Omental fat pad (tissue), 4 donors: Measurements from ENCODE around the gene ABI1. TPM values are rescaled to one million over a fixed set of nuclear protein-coding genes. Genes with fewer than 3 reads are reported as not detected.

Experiments
- ATAC-seq: fragments of 150-250 bp; one replicate; pipeline ENCODE4 v1.9.1; 2016; ENCODE audit warnings: mild to moderate bottlenecking, moderate library complexity; ENCODE audit not compliant: low FRiP score
- DNase-seq: peaks from one replicate; pipeline ENCODE4 v3.0.0-alpha.2; 2019; ENCODE audit warnings: low spot score
- total RNA-seq, 4 donors: library from RNA; depleted of rRNA; stranded (reverse); fragments of >200 nt; gene quantifications; one replicate each; pipeline ENCODE4 v1.1.0, GENCODE V29; 2016
- TF ChIP-seq, protein P1 (sequence below), 3 donors: fragments of 450-650 bp; IDR thresholded peaks; one replicate each; pipeline ENCODE4 v1.5.1; 2016 to 2017; ENCODE audit warnings: antibody characterized with exemption in 3 of 3, mild to moderate bottlenecking in 3 of 3, moderate library complexity in 2 of 3

ABI1 gene
- total RNA-seq, 4 donors from 2014 or later, result 35.4 to 51.1 (median 39.8) TPM

DNA sequence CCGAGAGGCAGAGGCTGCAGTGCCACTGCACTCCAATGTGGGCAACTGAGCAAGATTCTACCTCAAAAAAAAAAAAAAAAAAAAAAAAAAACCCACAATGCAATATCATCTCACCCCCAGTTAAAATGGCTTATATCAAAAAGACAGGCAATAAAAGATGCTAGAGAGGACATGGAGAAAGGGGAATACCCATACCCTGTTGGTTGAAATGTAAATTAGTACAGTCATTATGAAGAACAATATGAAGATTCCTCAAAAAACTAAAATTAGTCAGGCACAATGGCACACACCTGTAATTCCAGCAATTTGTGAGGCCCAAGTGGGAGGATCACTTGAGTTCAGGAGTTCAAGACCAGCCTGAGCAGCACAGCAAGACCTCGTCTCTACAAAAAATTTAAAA, 25.7 kb downstream of the ABI1 start:
- DNase-seq, result no peak
- no peak for ATAC-seq
- TF ChIP-seq, protein P1, sequence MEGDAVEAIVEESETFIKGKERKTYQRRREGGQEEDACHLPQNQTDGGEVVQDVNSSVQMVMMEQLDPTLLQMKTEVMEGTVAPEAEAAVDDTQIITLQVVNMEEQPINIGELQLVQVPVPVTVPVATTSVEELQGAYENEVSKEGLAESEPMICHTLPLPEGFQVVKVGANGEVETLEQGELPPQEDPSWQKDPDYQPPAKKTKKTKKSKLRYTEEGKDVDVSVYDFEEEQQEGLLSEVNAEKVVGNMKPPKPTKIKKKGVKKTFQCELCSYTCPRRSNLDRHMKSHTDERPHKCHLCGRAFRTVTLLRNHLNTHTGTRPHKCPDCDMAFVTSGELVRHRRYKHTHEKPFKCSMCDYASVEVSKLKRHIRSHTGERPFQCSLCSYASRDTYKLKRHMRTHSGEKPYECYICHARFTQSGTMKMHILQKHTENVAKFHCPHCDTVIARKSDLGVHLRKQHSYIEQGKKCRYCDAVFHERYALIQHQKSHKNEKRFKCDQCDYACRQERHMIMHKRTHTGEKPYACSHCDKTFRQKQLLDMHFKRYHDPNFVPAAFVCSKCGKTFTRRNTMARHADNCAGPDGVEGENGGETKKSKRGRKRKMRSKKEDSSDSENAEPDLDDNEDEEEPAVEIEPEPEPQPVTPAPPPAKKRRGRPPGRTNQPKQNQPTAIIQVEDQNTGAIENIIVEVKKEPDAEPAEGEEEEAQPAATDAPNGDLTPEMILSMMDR (IDR thresholded peaks at IDR 0.05), result no peak

DNA sequence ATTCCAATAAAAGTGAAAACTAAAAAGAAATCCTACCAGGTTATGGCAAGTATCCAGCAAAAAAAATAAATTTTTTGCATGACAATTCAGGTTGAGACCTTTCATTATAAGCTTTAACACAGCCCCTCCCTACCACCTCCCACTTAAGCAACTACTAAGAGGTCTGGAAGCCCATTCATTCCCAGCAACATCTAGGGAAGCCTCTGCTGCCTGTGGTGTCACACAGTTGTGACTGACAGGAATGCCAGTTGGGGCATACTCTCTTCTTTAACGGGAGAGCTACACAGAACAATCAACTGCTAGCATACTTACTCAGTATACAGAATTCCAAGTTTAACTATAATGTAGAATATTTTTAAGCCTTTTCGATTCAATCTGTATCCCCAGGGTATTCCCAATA, 27.8 kb downstream of the ABI1 start:
- TF ChIP-seq, protein P1 (IDR thresholded peaks at IDR 0.05), result no peak
- no peak for DNase-seq
- no peak for ATAC-seq

DNA sequence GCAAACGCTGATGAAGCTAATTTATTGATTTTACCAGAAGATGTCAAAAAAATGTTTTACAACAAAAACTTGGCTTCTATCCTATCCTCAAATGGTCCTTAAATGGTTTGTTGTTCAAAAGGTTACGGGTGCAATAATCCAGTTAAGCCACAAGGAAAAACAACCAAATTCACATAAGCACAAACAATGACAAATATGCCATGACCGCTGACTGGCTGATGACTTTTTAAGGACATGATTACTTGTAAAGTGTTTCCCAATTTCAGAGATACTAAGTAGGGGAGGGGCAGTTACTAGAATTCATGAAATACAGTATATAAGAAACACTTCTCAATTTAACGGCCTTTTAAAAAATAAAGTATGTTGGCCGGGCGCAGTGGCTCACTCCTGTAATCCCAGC, 28.8 kb downstream of the ABI1 start:
- ATAC-seq, result no peak
- DNase-seq, result no peak
- TF ChIP-seq, protein P1 (IDR thresholded peaks at IDR 0.05), result no peak

DNA sequence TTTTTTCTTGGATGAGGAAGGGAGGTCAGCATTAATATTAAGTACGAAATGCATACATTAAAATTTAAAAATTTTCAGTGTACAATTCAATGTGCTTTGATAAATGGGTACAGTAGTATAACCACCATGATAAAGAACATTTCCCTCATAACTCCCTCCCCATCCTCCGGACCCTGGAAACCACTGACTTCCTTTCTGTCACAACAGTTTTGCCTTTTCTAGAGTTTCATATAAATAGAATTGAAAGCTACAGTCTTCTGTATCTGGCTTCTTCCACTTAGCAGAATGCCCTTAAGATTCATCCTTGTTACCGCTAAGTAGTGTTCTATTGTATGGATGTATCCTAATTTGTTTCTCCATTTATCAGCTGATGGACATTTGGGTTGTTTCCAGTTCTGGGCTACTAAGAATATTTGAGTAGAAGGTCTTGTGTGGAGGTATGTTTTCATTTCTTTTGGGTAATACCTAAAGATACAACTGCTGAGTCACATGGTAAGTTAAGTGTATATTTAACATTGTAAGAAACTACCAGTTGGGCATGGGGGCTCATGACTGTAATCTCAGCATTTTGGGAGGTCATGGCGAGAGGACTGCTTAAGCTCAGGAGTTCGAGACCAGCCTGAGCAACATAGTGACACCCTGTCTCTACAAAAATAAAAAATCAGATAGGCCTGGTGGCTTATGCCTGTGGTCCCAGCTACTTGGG, 30.8 kb downstream of the ABI1 start:
- ATAC-seq (no peak), DNase-seq (no peak)
- TF ChIP-seq, protein P1 (IDR thresholded peaks at IDR 0.05), result no peak

DNA sequence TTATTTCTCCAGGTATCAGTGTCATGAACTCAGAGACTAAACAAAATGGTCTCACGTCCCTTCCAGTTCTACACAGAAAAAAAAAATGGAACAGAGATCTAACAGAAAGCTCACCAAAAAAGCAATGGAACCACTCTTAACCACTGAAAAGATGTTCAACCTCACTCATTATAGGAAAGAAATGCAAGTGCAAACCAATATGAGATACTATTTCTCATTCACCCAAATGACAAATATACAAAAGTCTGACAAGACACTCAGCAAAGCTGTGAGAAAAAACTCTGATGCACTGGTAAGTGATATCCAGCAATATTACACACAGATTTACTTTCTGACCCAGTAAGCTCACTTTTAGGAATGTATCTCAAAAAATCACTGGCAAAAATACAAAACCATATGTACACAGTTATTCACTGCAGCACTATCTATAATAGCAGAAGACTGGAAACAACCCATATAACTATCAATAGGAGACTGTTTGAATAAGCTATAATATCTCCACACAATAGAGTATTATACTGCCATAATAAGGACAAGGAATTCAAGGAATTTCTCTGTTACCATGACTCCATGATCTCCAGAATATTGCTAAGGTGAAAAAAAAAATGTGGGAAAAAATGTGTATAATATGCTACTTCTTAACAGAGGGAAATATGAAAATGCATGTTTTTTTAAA, 36.6 kb downstream of the ABI1 start:
- DNase-seq (no peak), ATAC-seq (no peak)
- TF ChIP-seq, protein P1 (IDR thresholded peaks at IDR 0.05), result no peak

DNA sequence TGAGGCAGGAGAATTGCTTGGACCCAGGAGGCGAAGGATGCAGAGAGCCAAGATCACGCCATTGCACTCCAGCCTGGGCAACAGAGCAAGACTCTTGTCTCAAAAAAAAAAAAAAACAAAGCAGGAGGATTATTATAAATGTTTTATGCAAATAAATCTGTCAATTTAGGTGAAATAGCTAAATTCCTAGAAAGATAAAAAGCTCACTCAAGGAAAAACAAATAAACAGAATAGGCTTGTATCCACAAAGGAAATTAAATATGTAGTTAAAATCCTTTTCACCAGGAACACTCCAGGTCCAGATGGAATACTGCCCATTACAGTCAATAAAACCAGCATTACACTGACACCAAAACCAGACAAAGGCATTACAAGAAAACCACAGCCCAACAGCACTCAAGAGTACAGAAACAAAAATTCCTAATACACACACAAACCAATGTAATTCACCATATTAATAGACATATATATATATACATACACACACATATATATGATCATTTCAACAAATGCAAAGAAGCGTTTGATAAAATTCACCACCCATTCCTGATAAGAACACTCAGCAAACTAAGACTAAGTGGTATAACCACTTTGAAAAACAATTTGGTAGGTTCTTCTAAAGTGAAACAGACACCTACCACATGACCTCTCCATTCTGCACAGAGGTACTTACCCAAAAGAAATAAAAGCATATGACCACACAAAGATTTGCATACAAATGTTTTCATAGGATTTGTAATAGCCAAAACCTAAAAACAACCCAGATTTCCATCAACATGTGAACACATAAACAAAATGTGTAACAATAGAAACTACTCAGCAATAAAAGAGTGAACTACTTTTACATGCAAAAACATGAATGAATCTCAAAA, 38.8 kb downstream of the ABI1 start:
- ATAC-seq (no peak), DNase-seq (no peak)
- TF ChIP-seq, protein P1 (IDR thresholded peaks at IDR 0.05), result no peak
